A204.1 (cell line): Measurements from ENCODE around the gene CDH22.

Experiments used
- FAIRE-seq: peaks from 2 replicates; lab custom pipeline; 2012; peaks lifted over from hg19 to GRCh38; lab: Jason Lieb, UNC

CDH22 gene

DNA sequence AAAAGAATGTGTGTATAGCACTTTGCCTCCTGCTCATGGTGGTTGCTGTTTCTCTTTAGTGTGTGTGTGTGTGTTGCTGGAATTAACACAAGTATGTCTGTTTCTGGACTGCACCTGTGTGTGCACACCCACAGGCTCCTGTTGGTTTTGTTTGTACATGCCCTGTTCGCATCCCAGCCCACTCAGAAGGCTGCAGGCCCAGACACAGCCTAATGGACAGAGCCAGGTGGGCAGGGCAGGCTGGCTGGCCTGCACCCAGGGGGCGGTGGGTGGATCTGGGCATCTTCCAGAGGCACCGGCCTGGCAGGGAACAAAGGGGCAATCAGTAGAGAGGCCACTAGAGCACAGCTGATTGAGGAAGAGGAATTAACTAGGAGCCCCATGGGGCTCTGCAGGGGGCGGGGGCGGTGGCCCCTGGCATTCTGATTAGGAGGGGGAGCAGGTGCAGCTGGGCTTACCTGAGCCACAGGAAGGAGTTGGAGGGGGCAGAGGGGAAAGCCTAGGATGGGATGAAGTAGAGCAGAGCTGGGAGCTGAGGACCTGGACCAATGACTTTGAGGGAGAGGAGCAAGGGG, 168.3 kb downstream of the CDH22 start:
- FAIRE-seq, result no peak

- FAIRE-seq, result no peak
Measured at GRCh38 chr20:46139266-46139889, 168.9 kb downstream of the CDH22 start.

DNA sequence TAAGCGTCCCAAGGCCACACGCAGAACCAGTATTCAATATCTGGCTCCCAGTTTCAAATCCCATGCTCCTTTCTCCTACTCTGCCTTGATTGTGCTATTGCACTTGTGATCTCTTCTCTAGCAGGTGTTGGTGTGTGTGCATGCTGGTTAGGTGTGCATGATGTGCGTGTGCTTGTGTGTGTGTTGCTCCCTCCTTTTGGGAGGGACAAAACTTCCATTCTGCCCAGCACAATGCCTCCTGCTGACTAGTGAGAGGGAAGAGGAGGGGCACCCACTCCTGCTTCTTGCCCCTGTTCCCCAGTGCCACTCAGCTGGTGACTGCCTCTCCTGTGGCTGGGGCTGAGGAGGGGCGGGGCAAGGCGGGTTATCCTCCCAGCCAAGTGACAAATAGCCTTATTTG, 170.5 kb downstream of the CDH22 start:
- no peak for FAIRE-seq

- no peak for FAIRE-seq
Measured at GRCh38 chr20:46135856-46136633, 172.3 kb downstream of the CDH22 start.

DNA sequence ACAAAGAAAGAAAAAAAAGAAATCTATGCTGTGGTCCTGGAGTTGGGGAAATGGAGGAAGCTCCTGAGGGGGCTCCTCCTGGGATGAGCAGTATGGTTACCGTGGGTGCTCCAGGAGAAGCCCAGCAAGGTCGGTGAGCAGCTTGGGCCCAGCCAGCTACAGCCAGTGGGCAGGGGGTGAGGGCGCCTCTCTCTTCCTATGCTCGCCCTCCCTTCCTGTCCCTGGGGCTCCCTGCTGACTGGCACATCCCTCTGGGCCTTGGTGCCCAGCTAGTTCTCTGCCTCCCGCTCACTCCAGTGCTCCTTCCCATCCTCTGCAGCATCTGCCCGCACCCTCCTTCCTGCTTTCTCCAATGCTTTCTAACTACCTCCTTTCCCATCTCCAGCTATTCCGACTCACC, 173.6 kb downstream of the CDH22 start:
- FAIRE-seq, result no peak

- no peak for FAIRE-seq
Measured at GRCh38 chr20:46133886-46134654, 174.2 kb downstream of the CDH22 start.

GRCh38 chr20:46132705-46133120, 175.6 kb downstream of the CDH22 start:
- FAIRE-seq, result no peak

- FAIRE-seq, result no peak
Measured at GRCh38 chr20:46131396-46131795, 176.9 kb downstream of the CDH22 start.

DNA sequence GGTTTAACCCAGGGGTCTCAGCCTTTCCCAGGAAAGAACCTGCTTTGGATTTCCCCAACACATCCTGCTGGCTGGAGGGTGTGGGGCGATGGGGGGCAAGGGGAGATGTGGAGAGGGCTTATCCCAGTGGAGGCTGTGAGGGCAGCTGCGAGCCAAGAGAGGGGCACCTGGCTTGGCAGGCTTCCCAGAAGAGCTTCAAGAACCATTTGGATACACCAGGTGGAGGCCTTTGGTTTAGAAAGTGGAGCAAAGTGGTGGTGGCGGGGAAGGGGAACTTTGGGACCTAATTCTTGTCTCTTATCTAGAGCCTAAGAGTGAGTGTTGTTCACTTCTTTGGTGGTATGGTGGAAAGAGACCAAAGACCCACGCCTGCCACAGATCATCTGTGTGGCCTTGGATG, 177.8 kb downstream of the CDH22 start:
- FAIRE-seq, result no peak

DNA sequence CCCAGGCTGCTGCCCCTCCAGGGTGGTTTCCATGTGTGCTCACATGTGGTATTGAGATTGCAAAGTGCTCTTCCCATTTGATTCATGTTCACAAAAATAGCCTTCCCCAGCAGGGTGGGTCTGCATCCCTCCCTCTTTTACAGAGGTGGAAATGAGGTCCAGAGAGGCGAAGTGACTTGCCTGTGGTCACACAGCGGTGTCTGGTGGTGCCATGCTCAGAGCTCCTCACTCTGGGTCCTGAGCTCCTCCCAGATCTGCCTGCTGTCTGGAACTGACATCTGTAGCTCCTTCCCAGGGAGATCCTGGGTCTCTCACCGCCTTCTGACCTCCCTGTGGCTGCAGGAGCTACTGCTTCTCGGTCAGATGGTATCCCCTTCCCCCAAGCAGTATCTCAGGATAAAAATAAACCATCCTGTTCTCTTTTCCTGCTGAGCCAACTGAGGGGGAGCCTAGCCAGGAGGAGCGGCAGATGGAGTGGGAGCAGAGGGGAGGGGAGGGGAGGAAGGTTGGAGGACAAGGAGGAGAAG, 178.3 kb downstream of the CDH22 start:
- no peak for FAIRE-seq

GRCh38 chr20:46128310-46129151, 179.8 kb downstream of the CDH22 start:
- no peak for FAIRE-seq

DNA sequence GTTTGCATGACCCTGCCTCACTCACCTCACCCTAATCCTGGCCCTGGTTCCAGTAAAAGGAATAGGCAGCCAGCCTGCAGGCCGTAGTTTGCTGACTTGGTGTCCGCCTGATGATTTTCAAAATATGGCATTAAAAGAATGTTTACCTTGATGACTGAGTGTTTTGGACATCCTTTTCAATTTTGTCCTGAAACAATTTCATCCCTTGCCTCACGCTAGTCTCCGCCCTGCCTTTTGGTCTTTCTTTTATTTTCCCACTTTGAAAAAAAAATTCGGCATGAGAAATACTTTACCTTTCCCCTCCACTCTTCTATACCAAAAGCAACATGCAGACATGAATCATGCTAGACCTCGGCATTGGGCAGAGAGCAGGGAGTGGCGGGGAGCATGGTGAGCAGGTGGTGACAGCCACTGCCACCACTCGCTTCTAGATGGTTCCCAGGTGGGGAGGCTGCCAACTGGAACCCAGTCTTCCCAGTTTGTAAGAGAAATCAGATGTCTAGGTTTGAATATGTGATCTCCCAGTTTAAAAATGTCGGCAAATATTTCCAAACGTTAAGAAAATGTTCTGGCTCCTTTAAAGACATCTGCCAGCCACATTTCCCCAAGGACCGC, 180.8 kb downstream of the CDH22 start:
- FAIRE-seq, result no peak

- no peak for FAIRE-seq
Measured at GRCh38 chr20:46126440-46127056, 181.8 kb downstream of the CDH22 start.
